Fibroblast of skin of right quadriceps (primary cell): ENCODE measurements around the gene CRYBG3.

Experiments used
- DNase-seq: peaks from one replicate; pipeline ENCODE4 v3.0.0-alpha.2; 2013

CRYBG3 gene

GRCh38 chr3:97949110-97949485 is 127.3 kb downstream of the CRYBG3 start:
- DNase-seq, result no peak

GRCh38 chr3:97949743-97950142 is 127.9 kb downstream of the CRYBG3 start:
- no peak for DNase-seq

- no peak for DNase-seq
Measured at GRCh38 chr3:97950360-97950759, 128.5 kb downstream of the CRYBG3 start.

DNA sequence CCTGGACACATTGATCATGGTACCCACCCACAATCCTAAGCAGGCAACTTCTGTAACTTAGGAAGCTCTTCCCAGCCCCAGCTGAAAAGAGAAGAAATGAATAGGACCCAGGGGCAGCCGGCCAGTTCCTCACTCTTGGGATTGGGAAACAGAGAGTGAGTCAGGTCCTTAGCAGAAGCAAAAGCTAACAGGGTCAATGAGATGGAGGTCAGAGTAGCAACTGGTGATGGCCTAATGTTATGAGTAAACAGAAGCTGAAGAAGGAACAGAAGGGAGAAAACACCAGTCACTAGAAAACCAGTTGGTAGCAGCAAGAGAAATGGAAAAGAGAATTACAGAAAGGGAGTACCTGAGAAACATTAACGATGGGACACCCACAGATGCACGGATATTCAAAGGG is 130.5 kb downstream of the CRYBG3 start:
- DNase-seq, result no peak

GRCh38 chr3:97952872-97953271 is 131.1 kb downstream of the CRYBG3 start:
- no peak for DNase-seq

- no peak for DNase-seq
Measured at GRCh38 chr3:97954228-97954827, 132.5 kb downstream of the CRYBG3 start.

DNA sequence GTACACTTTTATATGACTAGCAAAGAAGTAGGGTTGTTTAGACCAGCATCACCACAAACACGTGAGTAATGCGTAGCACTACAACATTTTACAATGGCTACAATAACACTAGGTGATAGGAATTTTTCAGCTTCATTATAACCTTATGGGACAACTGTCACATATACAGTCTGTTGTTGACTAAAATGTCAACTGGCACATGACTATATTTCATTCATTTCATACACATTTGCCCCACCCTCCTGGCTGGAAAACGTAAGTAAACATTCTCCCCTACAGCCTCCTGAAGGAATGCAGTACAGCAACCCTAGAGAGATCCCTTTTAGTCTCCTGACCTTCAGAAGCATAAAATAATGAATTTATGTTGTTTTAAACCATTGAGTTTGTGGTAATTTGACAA is 134.2 kb downstream of the CRYBG3 start:
- no peak for DNase-seq

DNA sequence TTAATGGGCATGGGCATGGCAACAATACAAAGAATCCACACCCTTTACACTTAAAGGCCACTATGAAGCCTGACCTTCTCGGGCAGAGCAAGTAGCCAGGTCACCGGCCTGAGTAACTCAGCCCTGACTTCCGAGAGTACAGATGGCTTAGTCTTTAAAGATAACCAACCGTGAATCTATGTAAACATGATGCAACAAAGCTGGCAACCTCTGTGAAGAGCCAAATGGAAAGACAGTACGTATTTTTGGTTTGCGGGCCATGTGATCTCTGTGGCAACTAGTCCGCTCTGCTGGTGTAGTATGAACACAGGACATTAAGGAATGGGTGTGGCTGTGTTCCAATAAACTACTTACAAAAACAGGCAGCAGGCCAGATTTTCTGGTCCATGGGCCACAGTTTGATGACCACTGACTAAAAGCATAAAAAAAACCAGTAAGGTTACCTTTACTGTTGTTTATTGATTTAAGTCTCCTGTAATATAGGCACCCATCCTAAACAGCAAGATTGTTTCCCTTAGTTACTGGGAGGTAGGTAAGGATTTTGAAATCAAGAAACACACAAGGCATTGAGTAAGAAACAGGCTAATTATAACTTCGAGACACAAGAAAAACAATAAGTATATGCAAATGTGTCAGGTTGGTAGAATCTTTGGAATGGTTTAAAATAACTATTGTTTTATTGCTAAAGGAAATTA is 136.0 kb downstream of the CRYBG3 start:
- no peak for DNase-seq

- DNase-seq, result peak; percentile 22
Measured at GRCh38 chr3:97958396-97958795, 136.6 kb downstream of the CRYBG3 start.

DNA sequence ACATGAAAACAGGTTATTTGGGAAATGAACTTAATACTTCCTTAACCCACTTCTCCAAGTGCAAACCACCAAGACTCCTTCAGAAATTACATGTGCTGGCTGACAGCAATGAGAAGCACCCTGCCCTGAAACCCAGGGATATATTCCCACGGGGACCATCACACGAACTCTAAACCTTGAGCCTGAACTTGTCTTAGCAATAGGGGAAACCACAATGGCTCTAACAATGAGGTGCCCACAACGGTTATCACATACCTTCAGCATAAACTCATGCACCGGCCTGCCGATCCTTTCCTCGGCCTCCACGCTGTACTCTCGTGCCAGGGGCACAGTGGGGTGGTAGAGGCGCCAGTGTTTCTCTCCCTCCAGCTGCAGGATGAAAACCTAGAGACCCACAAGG is 137.0 kb downstream of the CRYBG3 start:
- DNase-seq, result no peak

GRCh38 chr3:97959872-97960271 is 138.1 kb downstream of the CRYBG3 start:
- no peak for DNase-seq

DNA sequence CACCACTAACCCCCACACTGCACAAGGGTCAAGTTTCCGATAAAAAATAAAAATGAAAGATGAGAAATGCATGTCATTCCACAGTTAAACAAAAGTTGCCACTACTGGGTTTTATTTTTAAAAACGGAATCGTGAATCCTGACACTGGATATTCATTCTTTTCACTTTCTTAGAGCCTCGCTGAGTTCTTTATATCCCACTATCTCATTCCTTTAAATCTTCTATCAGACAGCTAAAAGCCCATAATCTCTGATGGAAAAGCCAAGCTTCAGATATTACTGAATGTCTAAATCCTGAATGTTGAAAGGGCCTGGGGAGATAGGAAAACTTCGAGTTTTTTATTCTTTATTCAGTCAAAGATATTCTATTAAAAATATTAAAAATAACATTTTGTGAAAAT is 138.7 kb downstream of the CRYBG3 start:
- DNase-seq, result no peak

- peak; percentile 19 for DNase-seq
Measured at GRCh38 chr3:97960993-97961766, 139.4 kb downstream of the CRYBG3 start.

DNA sequence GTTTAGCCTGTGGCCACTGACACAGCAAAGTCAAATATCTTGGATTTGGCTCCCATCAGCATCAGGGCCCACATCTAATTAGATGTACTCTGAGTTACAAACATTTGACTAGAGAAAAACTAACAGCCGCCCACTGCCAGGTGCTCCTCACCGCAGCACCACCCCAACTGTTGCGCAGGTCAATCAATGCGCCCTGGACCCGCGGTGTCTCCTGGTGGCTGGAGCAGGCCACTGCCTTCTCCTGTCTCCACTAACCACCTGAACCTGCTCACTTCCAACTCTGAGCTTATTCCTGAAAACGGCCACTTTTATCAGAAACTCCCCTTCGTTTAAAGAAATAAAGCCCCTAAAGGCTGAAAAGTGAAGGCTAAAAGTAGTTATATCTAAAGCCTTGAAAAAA is 146.2 kb downstream of the CRYBG3 start:
- DNase-seq, result no peak

DNA sequence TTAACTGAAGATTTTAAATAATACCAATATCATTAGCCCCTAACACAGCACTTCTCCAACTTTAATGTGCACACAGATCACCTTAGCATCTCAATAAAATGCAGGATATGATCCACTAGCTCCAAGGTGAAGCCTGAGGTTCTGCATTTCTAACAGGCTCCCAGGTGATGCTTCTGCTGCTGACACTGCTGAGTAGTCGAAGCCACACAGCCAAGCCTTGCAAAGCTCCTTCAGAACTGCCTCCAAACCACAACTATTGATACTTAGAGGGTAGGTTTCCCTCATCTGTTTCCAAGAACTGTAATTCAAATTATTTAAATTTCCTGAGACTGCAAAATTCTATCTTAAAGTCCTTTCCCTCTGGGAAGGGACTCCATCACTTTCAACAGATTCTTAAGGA is 146.6 kb downstream of the CRYBG3 start:
- DNase-seq, result no peak

DNA sequence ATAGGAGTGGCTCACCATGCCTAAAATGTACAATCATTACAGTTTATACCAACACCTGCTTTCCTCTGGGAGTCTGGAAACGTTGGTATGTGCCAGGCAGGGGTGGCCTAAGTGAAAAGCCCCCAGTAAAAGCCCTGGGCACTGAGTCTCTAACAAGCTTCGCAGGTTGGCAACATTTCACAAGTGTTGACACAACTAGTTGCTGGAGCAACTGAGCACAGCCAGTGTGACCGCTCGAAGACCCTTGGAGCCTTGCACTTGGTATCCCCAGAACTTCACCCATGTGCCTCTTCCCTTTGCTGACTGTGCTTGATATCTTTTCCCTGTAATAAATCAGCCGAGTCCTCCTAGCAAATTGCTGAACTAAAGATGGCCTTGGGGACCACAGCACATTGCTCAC is 147.7 kb downstream of the CRYBG3 start:
- no peak for DNase-seq

DNA sequence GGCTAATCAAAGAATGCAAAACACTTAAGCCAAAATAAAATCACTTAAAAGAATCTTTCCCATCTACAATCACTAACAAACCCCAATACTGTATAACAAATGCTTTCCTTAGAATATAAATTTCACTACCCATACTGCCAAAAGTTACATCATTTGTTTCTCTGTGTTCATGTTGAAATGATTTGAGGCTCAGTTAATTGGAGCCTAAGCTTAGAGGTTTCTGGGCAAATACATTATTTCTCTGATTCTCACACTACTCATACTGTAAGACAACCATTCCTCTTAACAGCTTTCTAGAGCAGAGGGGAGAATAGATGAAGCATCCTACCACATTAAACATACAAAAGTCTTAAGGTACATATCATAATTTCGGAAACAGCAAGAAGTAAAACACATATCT is 148.3 kb downstream of the CRYBG3 start:
- DNase-seq, result peak; percentile 28

DNA sequence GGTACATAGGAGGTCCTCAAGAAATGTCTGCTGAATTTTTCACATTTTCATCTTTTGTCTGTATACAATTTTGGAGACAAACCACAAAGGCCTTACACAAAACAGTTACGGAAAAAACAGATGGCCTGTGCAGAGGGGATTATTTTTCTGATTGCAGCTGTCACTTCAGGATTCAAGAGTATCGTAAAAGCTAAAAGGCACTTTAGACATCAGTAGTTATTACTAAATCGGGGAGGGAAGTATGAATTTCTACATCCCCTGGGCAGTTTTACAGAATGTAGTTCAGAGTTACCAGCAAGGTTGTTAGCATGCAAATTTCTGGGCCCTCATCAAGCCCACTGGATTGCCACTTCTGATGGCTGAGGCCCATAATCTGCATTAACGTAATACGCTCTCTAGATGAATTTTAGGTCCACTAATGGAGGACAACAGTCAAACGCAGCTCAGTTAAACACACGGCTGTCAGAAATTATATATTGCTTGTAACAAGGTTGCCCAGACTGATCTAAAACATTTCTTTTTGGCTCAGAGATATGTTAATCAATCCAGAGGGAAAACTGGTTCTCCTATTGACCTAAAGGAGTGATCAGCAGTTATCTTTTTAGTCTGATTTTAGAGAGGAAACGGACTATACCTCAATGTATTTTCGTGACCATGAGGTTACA is 149.3 kb downstream of the CRYBG3 start:
- no peak for DNase-seq

- DNase-seq, result peak; percentile 57
Measured at GRCh38 chr3:97971679-97972567, 150.1 kb downstream of the CRYBG3 start, which contains the start of gene RIOX2. RIOX2 (minus strand) TSS chr3:97972431; CDS start chr3:97967593, 4,838 bp downstream.

DNA sequence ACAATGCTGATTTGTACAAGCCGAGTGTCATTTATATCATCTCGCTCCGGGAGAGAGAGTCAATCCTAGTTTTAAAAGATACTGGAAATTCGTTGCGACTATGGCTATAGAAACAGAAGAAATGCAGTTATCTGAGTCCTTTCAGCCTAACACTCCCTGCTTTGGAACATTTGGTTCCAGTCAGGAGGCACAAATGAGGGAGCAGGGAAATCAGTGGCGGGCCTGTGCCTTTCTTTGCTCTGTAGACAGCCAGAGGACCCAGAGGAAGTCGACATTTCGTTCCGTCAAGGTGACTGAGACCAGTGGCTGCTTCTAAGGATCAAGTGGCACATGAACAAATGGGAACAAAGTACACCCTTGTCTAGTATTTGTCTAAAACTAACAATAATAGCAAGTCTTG is 151.2 kb downstream of the CRYBG3 start:
- DNase-seq, result no peak

GRCh38 chr3:97974996-97975395 is 153.2 kb downstream of the CRYBG3 start:
- DNase-seq, result no peak

DNA sequence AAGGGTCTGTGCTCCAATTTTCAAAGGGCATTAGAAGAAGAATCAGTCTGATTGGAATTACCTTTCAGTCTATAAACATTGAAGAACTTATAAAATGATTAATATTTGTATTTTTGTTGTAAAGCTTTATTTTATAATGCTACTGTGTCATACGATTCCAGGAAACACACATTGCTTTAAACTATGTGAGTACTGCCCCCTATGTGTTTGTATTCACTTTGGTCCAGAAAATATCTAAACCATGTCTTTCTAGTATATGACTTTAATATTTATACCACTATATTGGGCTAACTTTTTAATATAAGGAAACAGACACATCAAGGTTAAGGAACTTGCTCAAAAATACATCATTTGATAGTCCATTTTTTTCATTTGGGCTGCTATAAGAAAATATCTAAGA is 153.7 kb downstream of the CRYBG3 start:
- DNase-seq, result no peak

DNA sequence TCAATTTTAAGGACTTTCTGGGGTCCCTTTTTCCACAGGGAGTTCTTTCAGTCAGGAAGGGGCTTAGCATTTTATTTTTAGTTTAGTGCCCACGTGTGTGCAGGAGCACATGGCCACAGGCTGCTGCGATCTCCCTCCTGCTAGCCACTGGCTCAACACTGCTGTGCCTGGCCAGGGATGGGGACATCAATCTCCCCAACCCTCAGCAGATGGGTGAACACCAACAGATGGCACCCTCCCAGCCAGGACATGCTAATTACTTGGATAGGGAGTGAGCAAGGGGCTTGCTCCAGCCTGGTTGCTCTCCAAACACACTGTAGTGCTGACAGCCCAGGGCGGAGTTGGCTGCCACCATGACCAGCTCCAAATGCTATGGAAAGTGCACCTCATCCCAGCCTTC is 157.8 kb downstream of the CRYBG3 start:
- no peak for DNase-seq
